Osteocyte (in vitro differentiated cells): ENCODE data around the gene C2CD4C. TPM values are rescaled to one million over a fixed set of nuclear protein-coding genes. Genes with fewer than 3 reads are reported as not detected.

ENCODE experiments used
- DNase-seq: peaks from one replicate; pipeline ENCODE4 v3.0.0; 2021; ENCODE audit warnings: mixed read lengths; ENCODE audit not compliant: unreplicated experiment; ENCODE audit errors: extremely low spot score
- H3K27ac Mint-ChIP-seq: one replicate; pipeline ENCODE4 v1.8.0; 2021; ENCODE audit warnings: mild to moderate bottlenecking, mixed read lengths; ENCODE audit not compliant: unreplicated experiment
- H3K27me3 Mint-ChIP-seq: one replicate; pipeline ENCODE4 v1.8.0; 2021; ENCODE audit warnings: mixed read lengths; ENCODE audit not compliant: unreplicated experiment
- H3K36me3 Mint-ChIP-seq: one replicate; pipeline ENCODE4 v1.8.0; 2021; ENCODE audit warnings: mixed read lengths; ENCODE audit not compliant: unreplicated experiment
- H3K4me1 Mint-ChIP-seq: one replicate; pipeline ENCODE4 v1.8.0; 2021; ENCODE audit warnings: mixed read lengths; ENCODE audit not compliant: unreplicated experiment
- H3K4me3 Mint-ChIP-seq: one replicate; pipeline ENCODE4 v1.8.0; 2021; ENCODE audit warnings: mild to moderate bottlenecking, moderate library complexity, mixed read lengths; ENCODE audit not compliant: unreplicated experiment
- H3K9me3 Mint-ChIP-seq: one replicate; pipeline ENCODE4 v1.8.0; 2021; ENCODE audit warnings: mixed read lengths; ENCODE audit not compliant: unreplicated experiment
- total RNA-seq: library from RNA; stranded (reverse); gene quantifications from 2 replicates; pipeline ENCODE4 v1.2.1, GENCODE V29; 2021
- TF ChIP-seq, protein P1 (sequence below): fragments of 200-600 bp; sonication (generic); IDR thresholded peaks from 2 replicates; pipeline ENCODE4 v1.5.0; 2021; ENCODE audit warnings: antibody characterized with exemption, mild to moderate bottlenecking, moderate library complexity

C2CD4C gene
- total RNA-seq, 1 donor from 2014 or later, result 1.2 TPM

DNA sequence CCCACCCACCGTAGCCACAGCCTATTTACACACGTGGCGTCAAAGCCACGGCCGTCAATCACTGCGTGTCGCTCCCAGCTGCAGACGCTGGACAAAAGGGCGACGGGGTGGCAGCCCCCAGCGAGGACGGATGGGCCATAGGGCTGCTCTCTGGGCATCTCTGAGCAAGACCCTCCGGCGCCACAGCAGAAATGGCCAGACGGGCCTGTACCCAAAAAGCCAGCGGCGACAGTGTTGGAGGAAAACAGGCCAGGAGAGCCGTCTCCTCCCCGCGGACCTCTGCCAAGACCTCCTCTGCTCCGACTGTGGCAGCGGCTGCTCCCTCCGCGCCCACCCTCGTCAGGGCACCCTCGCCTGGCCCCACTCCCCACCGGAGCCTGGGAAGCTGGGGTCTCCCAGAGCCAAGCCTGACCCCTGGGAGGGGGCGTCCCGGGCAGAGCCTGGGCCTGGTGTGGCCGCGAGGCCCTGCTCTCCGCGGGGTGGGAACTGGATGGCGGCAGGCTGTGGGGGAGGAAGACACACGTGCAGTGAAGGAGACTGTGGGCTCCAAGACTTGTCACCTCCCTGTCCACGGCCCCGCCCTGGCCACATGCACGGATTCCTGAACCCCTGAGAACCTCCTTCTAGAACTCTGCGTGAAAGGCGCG lies 2.7 kb downstream of the C2CD4C start:
- TF ChIP-seq, protein P1, sequence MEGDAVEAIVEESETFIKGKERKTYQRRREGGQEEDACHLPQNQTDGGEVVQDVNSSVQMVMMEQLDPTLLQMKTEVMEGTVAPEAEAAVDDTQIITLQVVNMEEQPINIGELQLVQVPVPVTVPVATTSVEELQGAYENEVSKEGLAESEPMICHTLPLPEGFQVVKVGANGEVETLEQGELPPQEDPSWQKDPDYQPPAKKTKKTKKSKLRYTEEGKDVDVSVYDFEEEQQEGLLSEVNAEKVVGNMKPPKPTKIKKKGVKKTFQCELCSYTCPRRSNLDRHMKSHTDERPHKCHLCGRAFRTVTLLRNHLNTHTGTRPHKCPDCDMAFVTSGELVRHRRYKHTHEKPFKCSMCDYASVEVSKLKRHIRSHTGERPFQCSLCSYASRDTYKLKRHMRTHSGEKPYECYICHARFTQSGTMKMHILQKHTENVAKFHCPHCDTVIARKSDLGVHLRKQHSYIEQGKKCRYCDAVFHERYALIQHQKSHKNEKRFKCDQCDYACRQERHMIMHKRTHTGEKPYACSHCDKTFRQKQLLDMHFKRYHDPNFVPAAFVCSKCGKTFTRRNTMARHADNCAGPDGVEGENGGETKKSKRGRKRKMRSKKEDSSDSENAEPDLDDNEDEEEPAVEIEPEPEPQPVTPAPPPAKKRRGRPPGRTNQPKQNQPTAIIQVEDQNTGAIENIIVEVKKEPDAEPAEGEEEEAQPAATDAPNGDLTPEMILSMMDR, result no peak
- no peaks in the 10 kb centered on the region for H3K36me3 Mint-ChIP-seq
- peaks cover 8% of the 10 kb centered on the region for H3K27me3 Mint-ChIP-seq
- no peak for DNase-seq
- H3K9me3 Mint-ChIP-seq, result no peaks in the 10 kb centered on the region
- no peak overlapping the region for H3K4me3 Mint-ChIP-seq
- peaks cover 6% of the 10 kb centered on the region for H3K4me1 Mint-ChIP-seq
- no peak overlapping the region for H3K27ac Mint-ChIP-seq

DNA sequence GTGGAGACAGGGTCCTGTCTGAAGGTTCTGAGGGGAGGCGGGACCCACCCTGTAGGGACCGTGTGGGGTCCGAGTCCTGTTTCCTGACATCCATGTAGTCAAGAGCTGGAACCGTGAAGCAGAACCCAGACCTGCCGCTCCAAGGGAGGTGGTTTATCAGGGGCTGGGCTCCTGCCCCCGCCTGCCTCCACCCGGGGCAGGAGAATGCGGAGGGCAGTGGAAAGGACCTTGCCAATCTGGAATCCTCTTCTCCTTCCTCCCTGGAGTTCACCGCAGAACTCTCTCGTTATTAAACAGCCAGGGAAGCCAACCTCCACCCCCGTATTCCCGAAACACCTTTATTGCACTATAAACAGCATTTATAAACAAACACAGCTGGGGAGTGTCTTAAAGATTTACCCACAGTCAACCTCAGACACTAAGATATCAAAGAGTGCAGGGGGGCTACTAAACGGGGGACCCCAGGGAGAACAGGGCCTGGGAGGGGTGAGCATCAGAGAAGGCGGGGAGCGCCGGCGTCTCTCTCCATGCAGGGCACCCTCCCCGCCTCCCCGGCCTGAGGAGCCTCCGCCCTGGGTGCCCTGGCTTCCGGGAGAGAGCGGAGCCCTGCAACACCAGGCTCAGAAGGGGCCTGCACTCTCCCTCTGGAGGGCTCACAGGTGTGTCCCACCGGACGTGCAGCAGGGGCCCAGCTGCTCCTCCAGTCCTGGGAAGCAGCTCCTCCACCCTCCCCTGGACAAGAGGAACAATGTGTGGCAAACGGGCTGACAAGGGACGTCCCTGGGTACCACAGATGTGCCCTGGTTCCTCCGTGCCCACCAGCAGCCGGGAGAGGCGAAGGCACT lies 3.6 kb downstream of the C2CD4C start:
- H3K27ac Mint-ChIP-seq, result no peak overlapping the region
- H3K4me3 Mint-ChIP-seq, result no peak overlapping the region
- TF ChIP-seq, protein P1, result no peak
- H3K27me3 Mint-ChIP-seq, result peaks cover 8% of the 10 kb centered on the region
- no peaks in the 10 kb centered on the region for H3K36me3 Mint-ChIP-seq
- DNase-seq, result no peak
- peaks cover 6% of the 10 kb centered on the region for H3K4me1 Mint-ChIP-seq
- no peaks in the 10 kb centered on the region for H3K9me3 Mint-ChIP-seq

DNA sequence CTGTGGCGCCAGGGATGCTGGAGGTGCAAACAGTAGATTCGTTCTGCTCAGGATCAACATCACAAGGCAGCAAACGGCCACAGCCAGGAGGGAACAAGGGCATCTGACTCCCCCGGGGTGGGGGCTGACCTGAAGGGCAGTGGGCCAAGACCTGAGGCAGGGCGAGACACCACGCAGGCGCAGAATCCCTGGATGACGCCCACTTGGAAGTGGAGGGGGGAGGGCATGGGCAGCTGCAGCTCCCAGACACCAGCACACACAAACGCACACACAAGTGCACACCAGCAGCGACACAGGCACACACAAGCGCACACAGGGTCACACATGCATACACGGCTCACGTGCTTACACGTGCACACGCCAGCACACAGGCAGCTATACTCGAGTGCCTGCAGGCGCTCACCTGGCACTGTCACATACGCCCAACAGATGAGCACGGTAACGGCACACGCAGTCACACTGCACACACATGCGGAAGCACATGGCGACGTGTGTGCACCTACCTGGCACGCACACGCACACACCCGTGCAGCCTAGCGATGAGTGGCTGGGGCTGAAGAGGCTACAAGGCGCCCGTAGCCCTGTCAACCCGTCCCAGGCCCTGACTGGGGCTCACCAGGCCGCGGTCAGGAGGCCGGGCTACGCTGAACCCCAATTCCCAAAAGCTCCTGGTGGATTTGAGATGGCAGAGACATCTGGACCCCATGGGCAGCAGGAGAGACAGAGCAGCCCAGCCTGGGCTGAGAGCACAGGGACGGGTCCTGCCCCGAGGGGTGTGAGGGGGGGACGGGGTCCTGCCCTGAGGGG lies 5.5 kb downstream of the C2CD4C start:
- Mint-ChIP-seq H3K4me1 (no peaks in the 10 kb centered on the region), H3K27ac (no peak overlapping the region), H3K4me3 (no peak overlapping the region), H3K9me3 (no peaks in the 10 kb centered on the region), H3K36me3 (no peaks in the 10 kb centered on the region), H3K27me3 (peaks cover 3% of the 10 kb centered on the region)
- no peak for DNase-seq
- TF ChIP-seq, protein P1, result no peak

DNA sequence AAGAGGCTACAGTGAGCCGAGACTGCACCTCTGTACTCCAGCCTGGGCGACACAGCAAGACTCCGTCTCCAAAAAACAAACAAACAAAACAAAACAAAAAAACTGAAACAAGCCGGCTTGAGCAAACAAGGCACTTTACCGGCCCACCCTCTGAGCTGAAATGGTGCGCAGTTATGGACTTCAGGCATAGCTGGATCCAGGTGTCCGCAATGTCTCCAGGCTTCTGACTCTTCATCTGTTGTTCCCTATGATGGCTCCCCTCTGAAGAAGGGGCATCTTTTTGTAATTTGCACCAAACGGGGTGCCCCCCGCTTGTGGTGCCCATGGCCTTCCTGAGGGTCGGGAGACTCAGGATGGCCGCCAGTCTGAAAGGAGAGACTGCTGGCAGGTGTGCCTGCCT lies 6.2 kb downstream of the C2CD4C start:
- Mint-ChIP-seq H3K27ac (no peak overlapping the region), H3K4me1 (no peaks in the 10 kb centered on the region)
- TF ChIP-seq, protein P1, result no peak

More for the DNA sequence above, 6.2 kb downstream of the C2CD4C start:
- H3K9me3 Mint-ChIP-seq, result no peaks in the 10 kb centered on the region
- DNase-seq, result no peak
- H3K4me3 Mint-ChIP-seq, result no peak overlapping the region
- H3K36me3 Mint-ChIP-seq, result no peaks in the 10 kb centered on the region
- H3K27me3 Mint-ChIP-seq, result peaks cover 3% of the 10 kb centered on the region
